Testis (tissue), 2 donors: Measurements from ENCODE around the gene SLC6A5.

Source experiments
- CTCF ChIP-seq, 3 experiments: fragments of 450-650 bp in 2 of 3; fragments of 200-600 bp in 1 of 3; sonication (generic) in 1 of 3; IDR thresholded peaks; one replicate each; pipeline ENCODE4 v1.5.1; 2016 to 2019; ENCODE audit warnings: antibody characterized with exemption in 3 of 3, mild to moderate bottlenecking in 2 of 3, moderate library complexity in 1 of 3
- POLR2A ChIP-seq: fragments of 450-650 bp; IDR thresholded peaks from one replicate; pipeline ENCODE4 v1.6.1; 2017; ENCODE audit warnings: antibody characterized with exemption, mild to moderate bottlenecking, moderate library complexity

- TF ChIP-seq CTCF (IDR thresholded peaks at IDR 0.05) = no peak
- TF ChIP-seq POLR2A = no peak
Measured at GRCh38 chr11:20555783-20556182, 43.6 kb upstream of the SLC6A5 start.
